Stimulated activated naive CD8-positive, alpha-beta T cell treated with anti-CD3 and anti-CD28 coated beads, Interleukin-15, Interleukin-2, amounts not matched to agents 100 U/mL and 50 U/mL, for 24 hours (primary cell): ENCODE measurements around the gene HNRNPD.
"Not testable (repeated sequence)": the region's sequence is repeated elsewhere in the genome, so short reads cannot be mapped to it uniquely, and the experiment has no call there.

ENCODE experiments used
- ATAC-seq: fragments of 150-1000 bp; cut with Tn5 transposase; one replicate; pipeline ENCODE4 v1.10.0; 2021
- DNase-seq: peaks from one replicate; pipeline ENCODE4 v3.0.0; 2021

The HNRNPD gene

GRCh38 chr4:82373816-82374625, at the start of gene HNRNPD:
Gene HNRNPD (minus strand): TSS chr4:82373991. CDS start chr4:82373678, 313 bp downstream.
- DNase-seq (peak; percentile 93), ATAC-seq (peak; percentile 96)

GRCh38 chr4:82422616-82423015, 48.8 kb upstream of the HNRNPD start:
- no peak for DNase-seq
- ATAC-seq, result no peak

- DNase-seq (no peak), ATAC-seq (no peak)
Measured at GRCh38 chr4:82421796-82422560, 48.2 kb upstream of the HNRNPD start.

GRCh38 chr4:82419451-82419850, 45.7 kb upstream of the HNRNPD start:
- DNase-seq (no peak), ATAC-seq (no peak)

- no peak for DNase-seq
- ATAC-seq, result peak; percentile 23
Measured at GRCh38 chr4:82415922-82416365, 42.2 kb upstream of the HNRNPD start.

GRCh38 chr4:82415061-82415460, 41.3 kb upstream of the HNRNPD start:
- DNase-seq, ATAC-seq: not testable (repeated sequence)

- DNase-seq, result no peak
- ATAC-seq, result no peak
Measured at GRCh38 chr4:82403725-82404124, 29.9 kb upstream of the HNRNPD start.

- ATAC-seq (no peak), DNase-seq (no peak)
Measured at GRCh38 chr4:82402196-82402775, 28.5 kb upstream of the HNRNPD start.

GRCh38 chr4:82401600-82401999, 27.8 kb upstream of the HNRNPD start:
- no peak for DNase-seq
- ATAC-seq, result no peak

- ATAC-seq (no peak), DNase-seq (no peak)
Measured at GRCh38 chr4:82398263-82398662, 24.5 kb upstream of the HNRNPD start.

- ATAC-seq (no peak), DNase-seq (no peak)
Measured at GRCh38 chr4:82397527-82397926, 23.7 kb upstream of the HNRNPD start.

- no peak for ATAC-seq
- DNase-seq, result no peak
Measured at GRCh38 chr4:82394896-82395295, 21.1 kb upstream of the HNRNPD start.

- DNase-seq, ATAC-seq: not testable (repeated sequence)
Measured at GRCh38 chr4:82390061-82390460, 16.3 kb upstream of the HNRNPD start.

- DNase-seq (no peak), ATAC-seq (no peak)
Measured at GRCh38 chr4:82388405-82388804, 14.6 kb upstream of the HNRNPD start.

GRCh38 chr4:82386312-82386711, 12.5 kb upstream of the HNRNPD start:
- ATAC-seq, DNase-seq: not testable (repeated sequence)

GRCh38 chr4:82382751-82383150, 9.0 kb upstream of the HNRNPD start:
- DNase-seq (no peak), ATAC-seq (no peak)

- ATAC-seq, result peak; percentile 83
Measured at GRCh38 chr4:82381661-82382296, 8.0 kb upstream of the HNRNPD start.

GRCh38 chr4:82381235-82381634, 7.4 kb upstream of the HNRNPD start:
- ATAC-seq, result no peak
- DNase-seq, result no peak

More at GRCh38 chr4:82381661-82382296, 8.0 kb upstream of the HNRNPD start:
- no peak for DNase-seq

GRCh38 chr4:82380831-82381230, 7.0 kb upstream of the HNRNPD start:
- ATAC-seq (no peak), DNase-seq (no peak)

GRCh38 chr4:82380344-82380743, 6.6 kb upstream of the HNRNPD start:
- no peak for DNase-seq
- ATAC-seq, result no peak

GRCh38 chr4:82376109-82376508, 2.3 kb upstream of the HNRNPD start:
- ATAC-seq, result no peak
- DNase-seq, result no peak

- DNase-seq (peak; percentile 69), ATAC-seq (peak; percentile 10)
Measured at GRCh38 chr4:82373486-82373815, 340 bp downstream of the HNRNPD start.
